Activated T-helper 1 cell treated with anti-CD3 and anti-CD28 coated beads, Interleukin-2, amount 50 U/mL, for 16 hours (primary cell): ENCODE results near the gene DHX8.

Experiments
- DNase-seq, 2 donors: peaks; one replicate each; pipeline ENCODE4 v3.0.0-alpha.2; 2020; ENCODE audit warnings: low read depth in 1 of 2, low spot score in 1 of 2

The DHX8 gene

GRCh38 chr17:43521389-43521788 is 37.6 kb downstream of the DHX8 start:
- DNase-seq: no peak

- DNase-seq: no peak
These were observed 41.3 kb downstream of the DHX8 start for GRCh38 chr17:43524945-43525575.

GRCh38 chr17:43526886-43527648 is 43.3 kb downstream of the DHX8 start:
- DNase-seq: no peak

- no peak for DNase-seq
These were observed 44.7 kb downstream of the DHX8 start for GRCh38 chr17:43528319-43528987.

- DNase-seq: no peak
These were observed 45.4 kb downstream of the DHX8 start for GRCh38 chr17:43528988-43529814.

GRCh38 chr17:43529947-43530287 is 46.1 kb downstream of the DHX8 start:
- no peak for DNase-seq

GRCh38 chr17:43530288-43531081 is 46.7 kb downstream of the DHX8 start:
- DNase-seq: no peak

GRCh38 chr17:43531082-43531378 is 47.3 kb downstream of the DHX8 start:
- no peak for DNase-seq

GRCh38 chr17:43531955-43532354 is 48.2 kb downstream of the DHX8 start:
- no peak for DNase-seq

GRCh38 chr17:43532581-43532980 is 48.8 kb downstream of the DHX8 start:
- no peak for DNase-seq

GRCh38 chr17:43533699-43534098 is 49.9 kb downstream of the DHX8 start:
- no peak for DNase-seq

- DNase-seq: no peak
These were observed 51.1 kb downstream of the DHX8 start for GRCh38 chr17:43534909-43535308.

GRCh38 chr17:43536236-43536992 is 52.6 kb downstream of the DHX8 start:
- no peak for DNase-seq

- no peak for DNase-seq
These were observed 57.3 kb downstream of the DHX8 start for GRCh38 chr17:43540821-43541674.

GRCh38 chr17:43542859-43543258 is 59.1 kb downstream of the DHX8 start:
- DNase-seq: no peak

GRCh38 chr17:43543300-43543699 is 59.5 kb downstream of the DHX8 start:
- no peak for DNase-seq

- no peak for DNase-seq
These were observed 60.2 kb downstream of the DHX8 start for GRCh38 chr17:43543771-43544575.

GRCh38 chr17:43545383-43545632 is 61.5 kb downstream of the DHX8 start:
- DNase-seq: no peak
